CD4-positive, alpha-beta T cell treated with Interleukin-1 beta for 1 hour (primary cell): ENCODE results near the gene RXRA.
"Not testable (repeated sequence)": the region's sequence is repeated elsewhere in the genome, so short reads cannot be mapped to it uniquely, and the experiment has no call there.

Experiments used
- DNase-seq, 2 donors: peaks; one replicate each; pipeline ENCODE4 v3.0.0-alpha.2; 2020 to 2022

RXRA gene

DNA sequence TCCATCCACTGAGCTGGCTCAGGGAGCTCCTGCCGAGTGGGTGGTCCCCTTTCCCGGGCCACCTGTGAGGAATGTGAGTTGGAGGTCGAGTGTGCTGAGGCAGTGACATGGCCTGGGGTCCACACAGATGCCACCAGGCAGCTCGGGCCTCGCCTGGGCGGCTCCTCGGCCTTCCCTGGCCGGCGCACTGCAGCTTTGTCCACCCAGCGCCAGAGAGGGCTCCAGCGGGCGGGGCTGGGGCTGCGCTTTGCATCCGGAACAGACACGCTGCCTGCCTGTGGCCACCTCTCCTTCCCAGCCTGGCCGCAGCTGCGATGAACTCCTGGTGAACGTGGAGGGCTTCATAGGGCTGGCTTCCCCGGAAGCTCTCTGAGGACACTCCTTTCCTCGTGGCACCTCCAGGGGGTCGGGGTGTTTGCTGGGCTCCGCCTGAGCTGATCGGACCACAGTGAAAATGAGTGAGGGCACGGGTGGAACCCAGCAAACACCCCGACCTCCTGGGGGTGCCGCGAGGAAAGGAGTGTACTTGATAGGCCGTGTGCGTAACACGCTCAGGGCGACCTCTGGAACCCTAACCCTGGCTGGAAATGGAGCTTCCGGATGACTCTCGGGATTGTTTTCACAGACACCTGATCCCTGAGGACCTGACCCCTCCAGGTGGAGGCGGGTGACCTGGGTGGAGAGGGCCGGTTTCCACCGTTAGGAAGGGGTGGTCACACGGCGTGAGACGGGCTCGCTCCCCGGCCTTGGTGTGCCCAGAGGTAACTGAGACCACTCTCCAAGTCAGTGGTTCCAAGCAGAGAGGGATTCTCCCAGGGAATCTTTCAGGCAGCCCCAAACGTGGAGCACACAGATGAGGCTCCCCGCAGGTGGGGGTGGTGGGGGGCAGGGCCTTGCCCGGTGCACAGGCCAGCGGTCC, 31.8 kb upstream of the RXRA start:
- DNase-seq: no peak

DNA sequence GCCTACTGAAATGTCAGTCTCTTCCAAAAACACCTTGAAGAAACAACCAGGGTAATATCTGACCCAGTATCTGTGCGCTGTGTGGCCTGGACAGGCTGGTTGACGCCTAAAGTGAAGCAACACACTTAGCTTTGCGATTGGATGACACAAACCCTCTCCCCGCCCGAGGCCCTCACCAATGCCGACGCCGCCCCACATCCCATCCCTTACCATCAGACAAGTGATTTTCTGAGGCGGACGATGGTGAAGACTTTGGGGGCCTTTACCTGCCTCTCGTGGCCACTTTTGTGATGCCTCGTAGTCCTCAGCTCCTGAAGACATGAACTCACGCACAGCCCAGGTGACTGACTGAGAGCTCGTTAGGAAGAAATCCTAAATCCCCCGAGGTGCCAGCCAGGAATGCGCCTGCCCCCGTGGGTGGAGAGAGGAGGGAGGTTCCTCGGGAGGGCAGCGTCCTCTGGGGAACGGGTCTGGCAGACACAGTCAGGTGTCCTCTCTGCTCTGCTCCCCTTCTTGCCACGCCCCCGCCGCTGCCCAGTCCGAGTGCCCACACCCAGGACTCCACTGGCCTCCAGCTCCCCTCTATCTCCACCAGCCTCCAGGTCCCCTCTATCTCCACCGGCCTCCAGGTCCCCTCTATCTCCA, 31.0 kb upstream of the RXRA start:
- DNase-seq: no peak

- DNase-seq: no peak
Observed at GRCh38 chr9:134295746-134296250, 30.5 kb upstream of the RXRA start.

DNA sequence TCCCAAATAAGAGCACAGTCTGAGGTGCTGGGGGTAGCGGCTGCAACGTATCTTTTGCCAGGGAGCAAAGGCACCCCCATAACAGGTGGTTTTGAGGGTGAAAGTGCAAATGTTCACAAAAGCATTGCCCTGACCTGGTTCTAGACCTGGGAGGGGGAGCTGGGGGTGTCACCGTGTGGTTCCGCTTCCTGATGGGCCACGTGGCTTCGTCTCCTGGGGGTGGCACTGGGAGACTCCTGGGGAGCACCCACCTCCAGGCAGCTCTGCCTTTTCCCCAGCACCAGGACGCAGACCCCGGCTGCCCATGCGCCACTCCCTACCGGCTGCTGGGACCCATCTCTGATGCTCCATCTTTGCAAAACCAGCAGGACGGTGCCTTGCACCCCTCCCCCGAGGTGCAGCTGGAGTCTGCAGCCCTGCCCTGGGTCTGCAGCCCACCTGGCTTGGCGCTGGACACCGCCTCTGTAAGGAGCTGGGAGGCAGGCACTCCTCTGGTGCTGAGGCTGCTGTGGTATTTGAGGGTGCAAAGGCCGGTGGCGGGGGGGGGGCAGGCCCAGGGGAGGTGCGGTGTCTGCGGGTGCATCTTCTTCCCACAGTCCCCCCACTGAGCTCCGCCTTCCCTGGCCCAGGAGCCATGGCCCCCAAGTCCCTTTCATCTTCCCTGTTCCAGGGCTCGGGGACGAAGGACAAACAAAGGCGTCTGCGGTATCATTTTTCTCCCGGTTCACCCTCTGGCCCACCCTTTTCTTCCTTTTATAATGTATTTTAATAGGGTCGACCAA, 29.8 kb upstream of the RXRA start:
- DNase-seq: no peak

- no peak for DNase-seq
Observed at GRCh38 chr9:134297083-134297410, 29.2 kb upstream of the RXRA start.

GRCh38 chr9:134297576-134297975, 28.7 kb upstream of the RXRA start:
- DNase-seq: no peak

DNA sequence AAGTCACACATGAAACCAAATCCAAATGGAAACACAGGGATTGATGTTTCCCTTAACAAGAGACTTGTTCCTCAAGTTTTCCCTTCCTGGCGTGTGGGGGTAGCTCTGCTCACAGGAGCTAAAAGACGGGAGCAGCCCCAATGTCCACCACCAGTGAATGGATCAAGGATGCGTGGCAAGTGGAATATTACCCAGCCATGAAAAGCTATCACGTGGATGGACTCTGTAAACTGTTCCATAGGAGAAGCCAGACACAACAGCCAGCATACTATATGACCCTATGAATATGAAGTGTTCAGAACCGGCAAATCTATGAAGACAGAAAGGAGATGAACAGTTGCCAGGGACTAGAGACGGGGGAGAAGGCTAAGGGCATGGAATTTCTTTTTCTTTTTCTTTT, 28.3 kb upstream of the RXRA start:
- no peak for DNase-seq

GRCh38 chr9:134299068-134299467, 27.2 kb upstream of the RXRA start:
- no peak for DNase-seq

GRCh38 chr9:134299883-134300282, 26.4 kb upstream of the RXRA start:
- DNase-seq: no peak

GRCh38 chr9:134301387-134302129, 24.7 kb upstream of the RXRA start:
- peak; percentile 57 to 61 for DNase-seq

GRCh38 chr9:134302130-134302817, 24.0 kb upstream of the RXRA start:
- no peak for DNase-seq

DNA sequence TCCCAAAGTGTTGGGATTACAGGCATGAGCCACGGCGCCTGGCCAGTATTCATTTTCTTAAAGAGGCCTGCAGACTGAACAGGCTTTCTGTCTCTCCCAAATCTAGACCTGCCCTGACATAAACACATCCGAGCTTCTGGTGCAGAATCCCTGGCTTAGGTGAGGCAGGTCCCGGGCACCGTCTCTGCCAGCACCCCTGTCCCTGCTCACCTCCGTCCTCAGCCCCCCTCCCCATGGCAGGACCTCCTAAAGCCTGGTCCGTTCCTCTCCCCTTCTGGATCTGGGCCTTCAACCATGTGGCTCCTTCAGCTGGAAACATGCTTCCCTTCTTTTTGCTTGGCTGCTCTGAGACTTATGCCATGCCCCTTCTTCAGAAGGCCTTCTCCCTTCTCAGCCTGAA, 22.7 kb upstream of the RXRA start:
- no peak for DNase-seq

GRCh38 chr9:134304261-134304660, 22.0 kb upstream of the RXRA start:
- no peak for DNase-seq

- no peak for DNase-seq
Observed at GRCh38 chr9:134304690-134305089, 21.6 kb upstream of the RXRA start.

GRCh38 chr9:134305533-134305932, 20.7 kb upstream of the RXRA start:
- DNase-seq: no peak

- DNase-seq: not testable (repeated sequence)
Observed at GRCh38 chr9:134306042-134306441, 20.2 kb upstream of the RXRA start.

DNA sequence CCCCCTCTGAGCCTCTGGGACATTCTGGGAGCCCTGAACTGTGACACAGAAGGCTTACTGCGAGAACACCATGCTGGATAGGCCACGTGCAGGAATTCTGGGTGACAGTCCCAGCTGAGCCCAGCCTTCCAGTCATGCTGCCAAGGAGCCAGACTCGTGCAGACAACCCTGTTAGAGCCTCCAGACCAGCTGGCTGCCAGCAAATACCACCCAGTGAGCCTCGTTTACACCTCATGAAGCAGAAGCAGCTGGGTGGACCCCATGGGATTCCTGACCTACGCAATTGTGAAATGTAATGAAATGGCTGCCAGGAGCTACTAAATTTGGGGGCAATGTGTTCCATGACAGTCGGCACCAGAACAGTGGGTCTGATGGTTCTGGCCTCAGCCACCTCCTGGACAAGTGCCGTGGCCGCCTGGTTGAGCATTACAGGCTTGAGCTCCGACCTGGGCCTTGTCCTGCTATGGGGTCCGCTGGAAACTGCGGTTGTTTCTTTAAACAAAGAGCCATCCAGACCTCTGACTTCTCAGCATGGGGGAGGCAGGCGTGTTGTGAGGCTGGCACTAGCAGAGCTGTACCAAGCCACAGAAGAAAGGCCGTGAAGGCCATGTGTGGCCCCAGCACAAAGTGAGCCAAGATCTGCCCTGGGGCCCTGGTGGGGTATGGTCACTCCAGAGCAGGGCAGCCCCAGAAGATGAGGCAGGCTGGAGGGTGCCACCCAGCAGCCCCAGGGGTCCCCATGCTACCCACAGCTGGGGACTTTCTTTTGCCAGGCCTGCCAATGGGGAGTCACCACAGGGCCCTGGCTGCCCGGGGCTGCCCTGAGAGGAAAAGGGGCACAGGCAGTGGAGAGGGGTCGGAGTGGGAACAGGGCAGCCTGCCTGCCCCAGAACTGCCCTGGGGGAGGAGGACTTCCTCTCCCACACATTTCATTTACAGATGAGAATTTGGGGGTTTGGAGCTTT, 19.3 kb upstream of the RXRA start:
- DNase-seq: no peak

GRCh38 chr9:134307674-134308638, 18.3 kb upstream of the RXRA start:
- DNase-seq: no peak

DNA sequence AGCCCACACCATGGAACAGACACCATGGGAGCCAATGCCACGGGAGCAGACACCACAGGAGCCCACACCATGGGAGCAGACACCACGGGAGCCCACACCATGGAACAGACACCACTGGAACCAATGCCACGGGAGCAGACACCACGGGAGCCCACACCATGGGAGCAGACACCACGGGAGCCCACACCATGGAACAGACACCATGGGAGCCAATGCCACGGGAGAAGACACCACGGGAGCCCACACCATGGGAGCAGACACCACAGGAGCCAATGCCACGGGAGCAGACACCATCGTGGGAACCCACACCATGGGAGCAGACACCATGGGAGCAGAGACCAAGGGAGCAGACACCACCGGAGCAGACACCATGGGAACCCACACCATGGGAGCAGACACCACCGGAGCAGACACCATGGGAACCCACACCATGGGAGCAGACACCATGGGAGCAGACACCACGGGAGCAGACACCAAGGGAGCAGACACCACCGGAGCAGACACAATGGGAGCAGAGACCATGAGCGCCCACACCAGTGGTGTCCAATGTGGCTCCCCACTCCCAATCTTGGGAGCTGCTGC, 17.5 kb upstream of the RXRA start:
- not testable (repeated sequence) for DNase-seq
